Natural killer cell (primary cell): ENCODE data around the gene WDTC1. TPM values are rescaled to one million over a fixed set of nuclear protein-coding genes. Genes with fewer than 3 reads are reported as not detected.

Experiments
- ATAC-seq, 3 donors: fragments of 150-1000 bp in 2 of 3; fragments of 200-7000 bp in 1 of 3; cut with Tn5 transposase; 1 replicate in 1 of 3; 2 replicates in 2 of 3; pipeline ENCODE4 v1.10.0; 2021; ENCODE audit warnings: mild to moderate bottlenecking in 2 of 3, moderate library complexity in 2 of 3
- DNase-seq, 2 donors: peaks; one replicate each; pipeline versions ENCODE4 v3.0.0 to v3.0.0-alpha.2; 2013 to 2021; ENCODE audit warnings: mixed read lengths in 1 of 2
- H3K27ac ChIP-seq: one replicate; pipeline ENCODE4 v1.5.1; 2013; ENCODE audit warnings: mild to moderate bottlenecking, low read length
- H3K27me3 ChIP-seq: one replicate; pipeline ENCODE4 v1.6.1; 2013; ENCODE audit warnings: low read length; ENCODE audit not compliant: control insufficient read depth, insufficient read depth
- H3K36me3 ChIP-seq: one replicate; pipeline ENCODE4 v1.6.1; 2013; ENCODE audit warnings: low read length; ENCODE audit not compliant: control insufficient read depth, insufficient read depth
- H3K4me1 ChIP-seq: one replicate; pipeline ENCODE4 v1.6.1; 2013; ENCODE audit warnings: low read length; ENCODE audit not compliant: control insufficient read depth, insufficient read depth
- H3K4me3 ChIP-seq: one replicate; pipeline ENCODE4 v1.5.1; 2013; ENCODE audit warnings: low read length
- H3K9me3 ChIP-seq: one replicate; pipeline ENCODE4 v1.6.1; 2013; ENCODE audit warnings: low read length; ENCODE audit not compliant: control insufficient read depth, insufficient read depth
- H3K27ac Mint-ChIP-seq, 2 donors: one replicate each; pipeline ENCODE4 v1.8.0; 2022; ENCODE audit warnings: mild to moderate bottlenecking in 2 of 2, mixed read lengths in 2 of 2, moderate library complexity in 1 of 2
- H3K27me3 Mint-ChIP-seq, 2 donors: one replicate each; pipeline ENCODE4 v1.8.0; 2022; ENCODE audit warnings: low read depth in 2 of 2, mixed read lengths in 2 of 2
- H3K36me3 Mint-ChIP-seq: one replicate; pipeline ENCODE4 v1.8.0; 2022; ENCODE audit warnings: mixed read lengths
- H3K4me1 Mint-ChIP-seq, 2 donors: one replicate each; pipeline ENCODE4 v1.8.0; 2022; ENCODE audit warnings: mixed read lengths in 2 of 2
- H3K4me3 Mint-ChIP-seq: one replicate; pipeline ENCODE4 v1.8.0; 2022; ENCODE audit warnings: mild to moderate bottlenecking, moderate library complexity, mixed read lengths
- H3K9me3 Mint-ChIP-seq, 2 donors: one replicate each; pipeline ENCODE4 v1.8.0; 2022; ENCODE audit warnings: mixed read lengths in 2 of 2
- WGBS: methylation state at CpG from one replicate; pipeline ENCODE4 v1.1.7; 2013; ENCODE audit warnings: missing lambda C conversion rate; ENCODE audit not compliant: insufficient coverage; 5-methylcytosine and 5-hydroxymethylcytosine counted together
- intact Hi-C: fragments of 100-400 bp; cut with micrococcal nuclease; formaldehyde crosslinking; loops from one replicate; pipeline ENCODE4 v1.14.2; 2022
- total RNA-seq, 4 donors: library from RNA; stranded (reverse); fragments of 120-200 nt in 1 of 4; gene quantifications; one replicate each; pipeline versions ENCODE4 v1.2.3 to v1.2.4, GENCODE V29; 2013 to 2022
- TF ChIP-seq, protein P1 (sequence below): fragments of 200-600 bp; IDR thresholded peaks from one replicate; pipeline ENCODE4 v1.8.0; 2022; ENCODE audit warnings: antibody characterized with exemption

WDTC1 gene
- total RNA-seq, 3 donors from 2014 or later (not counting 1 experiment from before 2014, with no cell fraction given) = 68.9 to 82.0 (median 81.7) TPM

DNA sequence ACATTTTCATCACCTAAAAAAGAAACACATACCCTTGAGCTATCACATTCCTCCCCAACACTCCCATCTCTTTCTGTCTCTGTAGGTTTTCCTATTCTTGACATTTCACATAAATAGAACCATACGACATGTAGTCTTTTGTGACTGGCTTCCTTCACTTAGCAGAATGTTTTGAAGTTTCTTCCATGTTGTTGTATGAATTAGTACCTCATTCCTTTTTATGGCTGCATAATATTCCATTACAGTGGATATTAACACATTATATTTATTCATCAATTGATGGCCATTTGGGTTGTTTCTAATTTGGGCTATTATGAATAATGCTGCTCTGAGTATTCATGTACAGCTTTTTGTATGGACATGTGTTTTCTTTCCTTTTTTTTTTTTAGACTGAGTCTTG, 11.8 kb downstream of the WDTC1 start:
- no CpG with 5 or more reads among the region's 1 CpG for WGBS
- H3K36me3 Mint-ChIP-seq = no peaks in the 10 kb centered on the region
- Histone ChIP-seq H3K4me1 (peaks cover 1% of the 10 kb centered on the region), H3K9me3 (no peaks in the 10 kb centered on the region), H3K36me3 (peaks cover 2% of the 10 kb centered on the region), H3K4me3 (no peak overlapping the region), H3K27me3 (no peaks in the 10 kb centered on the region), H3K27ac (no peak overlapping the region)
- H3K4me1 Mint-ChIP-seq = peaks cover 19 to 23% of the 10 kb centered on the region in 2 donors
- H3K27ac Mint-ChIP-seq = no peak overlapping the region
- no peaks in the 10 kb centered on the region for H3K27me3 Mint-ChIP-seq
- TF ChIP-seq, protein P1, sequence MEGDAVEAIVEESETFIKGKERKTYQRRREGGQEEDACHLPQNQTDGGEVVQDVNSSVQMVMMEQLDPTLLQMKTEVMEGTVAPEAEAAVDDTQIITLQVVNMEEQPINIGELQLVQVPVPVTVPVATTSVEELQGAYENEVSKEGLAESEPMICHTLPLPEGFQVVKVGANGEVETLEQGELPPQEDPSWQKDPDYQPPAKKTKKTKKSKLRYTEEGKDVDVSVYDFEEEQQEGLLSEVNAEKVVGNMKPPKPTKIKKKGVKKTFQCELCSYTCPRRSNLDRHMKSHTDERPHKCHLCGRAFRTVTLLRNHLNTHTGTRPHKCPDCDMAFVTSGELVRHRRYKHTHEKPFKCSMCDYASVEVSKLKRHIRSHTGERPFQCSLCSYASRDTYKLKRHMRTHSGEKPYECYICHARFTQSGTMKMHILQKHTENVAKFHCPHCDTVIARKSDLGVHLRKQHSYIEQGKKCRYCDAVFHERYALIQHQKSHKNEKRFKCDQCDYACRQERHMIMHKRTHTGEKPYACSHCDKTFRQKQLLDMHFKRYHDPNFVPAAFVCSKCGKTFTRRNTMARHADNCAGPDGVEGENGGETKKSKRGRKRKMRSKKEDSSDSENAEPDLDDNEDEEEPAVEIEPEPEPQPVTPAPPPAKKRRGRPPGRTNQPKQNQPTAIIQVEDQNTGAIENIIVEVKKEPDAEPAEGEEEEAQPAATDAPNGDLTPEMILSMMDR = no peak
- DNase-seq = no peak
- ATAC-seq = no peak
- no peaks in the 10 kb centered on the region for H3K9me3 Mint-ChIP-seq
- no peak overlapping the region for H3K4me3 Mint-ChIP-seq
- intact Hi-C loops = no loop called here

DNA sequence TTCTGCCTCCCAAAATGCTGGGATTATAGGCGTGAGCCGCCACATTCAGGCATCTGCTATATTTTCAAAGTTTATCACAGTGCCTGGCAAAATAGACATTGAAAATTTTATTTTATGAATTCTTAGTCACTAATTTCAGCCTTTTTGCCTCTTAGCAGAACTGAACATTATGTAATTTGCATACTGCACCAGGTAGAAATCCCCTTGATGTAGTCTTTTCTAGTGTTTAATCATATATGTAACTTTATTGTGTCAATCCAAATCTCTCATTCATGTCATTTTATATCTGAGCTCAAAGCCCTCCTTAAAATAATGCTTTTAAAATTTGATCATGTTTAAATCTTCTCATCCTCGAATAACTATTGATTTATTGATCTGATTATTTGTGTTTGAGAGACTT, 19.2 kb downstream of the WDTC1 start:
- Histone ChIP-seq H3K27me3 (no peaks in the 10 kb centered on the region), H3K27ac (no peak overlapping the region), H3K4me1 (peaks cover 8% of the 10 kb centered on the region), H3K4me3 (no peak overlapping the region), H3K36me3 (no peaks in the 10 kb centered on the region), H3K9me3 (no peaks in the 10 kb centered on the region)
- 63% methylated on average over 2 of the region's 3 CpGs for WGBS
- DNase-seq (no peak), ATAC-seq (no peak)
- intact Hi-C loops = no loop called here
- H3K36me3 Mint-ChIP-seq = no peaks in the 10 kb centered on the region
- TF ChIP-seq, protein P1 = no peak
- H3K4me3 Mint-ChIP-seq = peak overlapping the region; percentile 28
- no peaks in the 10 kb centered on the region for H3K27me3 Mint-ChIP-seq
- H3K27ac Mint-ChIP-seq = peak overlapping the region; percentile 21 to 45
- no peaks in the 10 kb centered on the region for H3K9me3 Mint-ChIP-seq
- peaks cover 30 to 50% of the 10 kb centered on the region in 2 donors for H3K4me1 Mint-ChIP-seq

- H3K9me3 Mint-ChIP-seq = no peaks in the 10 kb centered on the region
- TF ChIP-seq, protein P1 = no peak
These were observed 20.7 kb downstream of the WDTC1 start for GRCh38 chr1:27255136-27255535.

DNA sequence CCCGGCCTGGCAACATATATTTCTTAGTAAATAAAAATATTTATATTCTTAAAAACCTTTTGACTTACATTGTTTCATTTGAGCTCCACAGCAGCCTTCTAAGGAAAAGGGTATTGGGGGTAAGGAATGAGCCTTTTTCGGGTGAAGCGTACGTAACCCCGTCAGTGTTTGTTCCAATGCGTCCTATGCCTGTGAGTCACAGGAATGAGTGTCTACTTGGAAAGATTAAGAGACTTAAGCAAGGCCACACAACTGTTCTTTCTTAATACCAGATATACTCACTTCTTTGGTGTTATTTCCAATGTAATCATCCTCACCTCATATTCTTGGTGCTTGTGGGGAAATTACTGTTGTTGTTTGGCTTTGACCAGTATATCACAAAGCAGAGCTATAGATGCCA, 22.7 kb downstream of the WDTC1 start:
- Histone ChIP-seq H3K9me3 (no peaks in the 10 kb centered on the region), H3K27ac (no peak overlapping the region), H3K36me3 (peaks cover 5% of the 10 kb centered on the region), H3K4me3 (no peak overlapping the region), H3K27me3 (no peaks in the 10 kb centered on the region), H3K4me1 (peaks cover 6% of the 10 kb centered on the region)
- peaks cover 25 to 46% of the 10 kb centered on the region in 2 donors for H3K4me1 Mint-ChIP-seq
- intact Hi-C loops = no loop called here
- H3K27ac Mint-ChIP-seq = no peak overlapping the region
- TF ChIP-seq, protein P1 = no peak
- ATAC-seq (no peak), DNase-seq (no peak)
- H3K9me3 Mint-ChIP-seq = no peaks in the 10 kb centered on the region
- H3K27me3 Mint-ChIP-seq = no peaks in the 10 kb centered on the region
- whole genome bisulfite sequencing = 98% methylated on average over 4 of the region's 6 CpGs
- no peak overlapping the region for H3K4me3 Mint-ChIP-seq
- H3K36me3 Mint-ChIP-seq = no peaks in the 10 kb centered on the region

More at GRCh38 chr1:27255136-27255535, 20.7 kb downstream of the WDTC1 start:
- intact Hi-C loops = no loop called here
- Histone ChIP-seq H3K9me3 (no peaks in the 10 kb centered on the region), H3K4me1 (peaks cover 8% of the 10 kb centered on the region), H3K4me3 (no peak overlapping the region), H3K36me3 (no peaks in the 10 kb centered on the region), H3K27me3 (no peaks in the 10 kb centered on the region), H3K27ac (no peak overlapping the region)
- Mint-ChIP-seq H3K4me3 (no peak overlapping the region), H3K36me3 (no peaks in the 10 kb centered on the region), H3K27me3 (no peaks in the 10 kb centered on the region), H3K27ac (peak overlapping the region; percentile 0 to 3), H3K4me1 (peaks cover 29 to 43% of the 10 kb centered on the region in 2 donors)
- DNase-seq (no peak), ATAC-seq (no peak)
